Putamen (tissue), 1 donor: Measurements from ENCODE around the gene RFX2.

Source experiments
- DNase-seq: peaks from one replicate; pipeline ENCODE4 v3.0.0-alpha.2; 2016; ENCODE audit warnings: low spot score

RFX2 gene

GRCh38 chr19:5955636-5955935, 154.7 kb downstream of the RFX2 start:
- DNase-seq, result no peak

- DNase-seq, result no peak
These were observed 156.0 kb downstream of the RFX2 start for GRCh38 chr19:5954293-5954692.

GRCh38 chr19:5953680-5954213, 156.6 kb downstream of the RFX2 start:
- DNase-seq, result no peak

- DNase-seq, result no peak
These were observed 157.2 kb downstream of the RFX2 start for GRCh38 chr19:5953030-5953589.

GRCh38 chr19:5952193-5953029, 157.9 kb downstream of the RFX2 start:
- DNase-seq, result no peak

- no peak for DNase-seq
These were observed 158.9 kb downstream of the RFX2 start for GRCh38 chr19:5951338-5951861.

- no peak for DNase-seq
These were observed 159.6 kb downstream of the RFX2 start for GRCh38 chr19:5950741-5951140.

GRCh38 chr19:5949792-5950305, 160.5 kb downstream of the RFX2 start:
- DNase-seq, result no peak

- DNase-seq, result no peak
These were observed 161.3 kb downstream of the RFX2 start for GRCh38 chr19:5948752-5949564.

GRCh38 chr19:5947435-5947834, 162.9 kb downstream of the RFX2 start:
- peak; percentile 73 for DNase-seq

- no peak for DNase-seq
These were observed 166.7 kb downstream of the RFX2 start for GRCh38 chr19:5943623-5944022.
